GM19099 (cell line): Measurements from ENCODE around the gene ARPC1B.
A peak's percentile ranks its signal among the peaks of the same experiment; 100 is the strongest.

Source experiments
- POLR2A ChIP-seq: IDR thresholded peaks from 3 replicates; pipeline ENCODE4 v1.6.1; 2011; ENCODE audit warnings: low read depth; ENCODE audit not compliant: insufficient read length; ENCODE audit errors: extremely low read depth

Gene ARPC1B

DNA sequence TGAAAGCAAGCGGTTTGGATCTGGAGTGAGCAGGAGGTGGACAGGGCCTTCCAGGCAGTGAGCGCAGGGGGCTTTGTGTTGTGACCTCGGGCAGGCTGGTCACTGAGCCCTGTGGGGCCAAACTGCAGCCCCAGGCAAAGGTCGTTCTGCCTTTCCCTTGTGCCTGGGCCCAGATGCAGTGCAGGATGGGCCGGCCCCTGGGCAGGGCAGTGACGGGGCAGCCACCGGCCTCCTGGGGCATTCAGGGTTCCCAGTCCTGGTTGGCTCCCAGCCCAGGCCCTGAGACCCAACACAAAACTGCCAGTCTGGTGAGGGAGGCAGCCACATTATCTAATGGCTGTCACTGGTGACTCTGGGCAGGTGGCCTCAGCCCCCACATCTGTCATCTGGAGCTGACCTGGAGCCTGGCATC is 7.1 kb downstream of the ARPC1B start:
- no peak for TF ChIP-seq POLR2A

DNA sequence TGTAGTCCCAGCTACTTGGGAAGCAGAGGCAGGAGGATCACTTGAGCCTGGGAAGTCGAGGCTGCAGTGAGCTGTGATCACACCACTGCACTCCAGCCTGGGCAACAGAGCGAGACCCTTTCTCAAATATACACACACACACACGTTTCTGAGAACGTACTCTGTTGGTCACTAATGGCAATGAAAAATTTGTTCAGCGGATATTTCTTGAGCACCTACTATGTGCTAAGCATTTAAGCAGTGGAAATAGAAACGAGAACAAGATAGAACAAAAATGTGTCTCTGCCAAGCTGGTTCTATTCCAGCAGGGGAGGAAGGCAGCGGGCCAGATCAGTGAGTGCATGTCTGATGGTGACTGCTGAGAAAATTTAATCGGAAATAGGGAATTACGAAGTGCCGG is 8.7 kb downstream of the ARPC1B start:
- TF ChIP-seq POLR2A: no peak

DNA sequence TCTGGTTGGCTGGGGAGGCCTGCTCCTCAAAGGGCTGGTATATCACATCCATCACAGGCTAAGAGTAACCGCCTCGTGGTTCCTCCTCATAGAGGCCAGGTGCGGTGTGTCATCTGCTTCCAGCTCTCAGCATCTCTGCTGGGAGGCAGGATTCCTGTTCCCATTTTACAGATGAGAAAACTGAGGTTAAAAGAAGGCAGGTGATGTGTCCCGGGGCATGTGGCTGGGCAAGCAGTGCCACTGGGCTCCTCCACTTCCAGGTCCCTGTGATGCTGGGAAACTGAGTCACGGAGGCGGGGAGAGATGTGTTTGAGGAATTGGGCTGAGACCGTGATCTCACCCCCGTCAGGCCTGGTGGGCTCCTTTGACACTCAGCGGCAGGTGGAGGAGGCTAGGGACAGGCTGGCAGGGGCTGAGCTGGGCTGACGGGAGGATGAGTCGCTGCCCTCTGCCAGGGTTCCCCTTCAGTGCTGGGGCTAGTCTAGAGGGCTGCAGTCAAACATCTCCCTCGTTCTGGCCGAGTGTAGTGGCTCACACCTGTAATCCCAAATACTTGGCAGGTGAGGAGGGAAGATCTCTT is 9.4 kb downstream of the ARPC1B start:
- TF ChIP-seq POLR2A: no peak

DNA sequence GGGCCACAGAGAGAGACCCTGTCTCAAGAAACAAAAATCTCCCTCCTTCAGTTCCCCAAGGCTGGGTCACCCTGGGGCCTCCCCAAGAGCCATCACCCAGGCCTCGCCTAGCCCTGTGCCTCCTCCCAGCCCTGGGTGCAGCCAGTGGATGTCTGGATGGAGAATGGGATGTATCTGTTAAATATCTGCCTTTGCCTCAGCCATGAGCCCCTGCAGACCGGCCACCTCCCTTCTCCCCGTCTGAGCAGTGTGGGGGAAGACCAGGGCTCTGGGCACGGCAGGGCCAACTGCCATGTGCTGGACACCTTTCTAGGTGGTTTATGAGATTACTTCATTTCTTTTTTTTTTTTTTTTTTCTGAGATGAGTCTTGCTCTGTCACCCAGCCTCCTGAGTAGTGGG is 10.0 kb downstream of the ARPC1B start:
- TF ChIP-seq POLR2A: no peak

DNA sequence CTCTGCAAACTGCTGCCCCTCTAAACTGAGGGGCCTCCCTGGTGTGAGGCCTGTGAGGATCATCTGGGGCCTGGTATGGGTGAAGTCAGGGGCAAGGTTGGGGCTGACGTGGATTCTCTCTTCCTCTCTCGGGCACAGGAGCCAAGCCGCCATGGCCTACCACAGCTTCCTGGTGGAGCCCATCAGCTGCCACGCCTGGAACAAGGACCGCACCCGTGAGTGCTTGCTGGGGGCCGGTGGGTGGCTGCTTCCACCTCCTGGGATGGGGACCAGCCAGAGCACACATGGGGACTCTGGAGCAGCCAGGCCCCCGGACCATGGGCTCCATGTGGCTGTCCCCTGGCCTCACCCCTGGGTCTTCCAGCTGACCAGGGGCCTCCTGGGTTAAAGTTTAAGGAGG is 11.0 kb downstream of the ARPC1B start:
- TF ChIP-seq POLR2A: no peak

DNA sequence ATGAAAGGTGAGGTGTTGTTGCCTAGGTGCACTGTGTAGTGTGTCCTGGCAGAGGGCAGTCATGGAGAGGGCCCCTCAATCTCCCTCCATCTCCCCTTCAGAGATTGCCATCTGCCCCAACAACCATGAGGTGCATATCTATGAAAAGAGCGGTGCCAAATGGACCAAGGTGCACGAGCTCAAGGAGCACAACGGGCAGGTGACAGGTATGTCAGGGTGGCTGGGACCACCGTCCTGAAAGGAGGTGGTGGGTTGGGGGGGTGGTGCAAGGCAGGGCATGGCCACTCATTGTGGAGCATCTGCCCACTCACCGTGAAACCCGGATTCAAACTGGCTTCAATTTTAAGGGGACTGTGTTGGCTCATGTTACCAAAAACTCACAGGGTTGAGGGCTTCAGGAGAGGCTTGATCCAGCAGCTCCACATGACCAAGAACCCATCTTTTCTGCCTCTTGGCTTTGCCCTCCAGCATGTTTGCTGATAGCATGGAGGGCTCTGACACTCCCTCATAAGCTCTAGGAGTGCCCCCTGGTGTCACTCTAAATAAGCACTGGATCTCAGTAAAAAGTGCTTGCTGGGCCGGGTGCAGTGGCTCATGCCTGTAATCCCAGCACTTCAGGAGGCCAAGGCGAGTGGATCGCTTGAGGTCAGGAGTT is 12.2 kb downstream of the ARPC1B start:
- TF ChIP-seq POLR2A: no peak

- no peak for TF ChIP-seq POLR2A
These were observed 13.4 kb downstream of the ARPC1B start for GRCh38 chr7:99387912-99388311.

GRCh38 chr7:99389772-99390171 is 15.2 kb downstream of the ARPC1B start:
- no peak for TF ChIP-seq POLR2A

DNA sequence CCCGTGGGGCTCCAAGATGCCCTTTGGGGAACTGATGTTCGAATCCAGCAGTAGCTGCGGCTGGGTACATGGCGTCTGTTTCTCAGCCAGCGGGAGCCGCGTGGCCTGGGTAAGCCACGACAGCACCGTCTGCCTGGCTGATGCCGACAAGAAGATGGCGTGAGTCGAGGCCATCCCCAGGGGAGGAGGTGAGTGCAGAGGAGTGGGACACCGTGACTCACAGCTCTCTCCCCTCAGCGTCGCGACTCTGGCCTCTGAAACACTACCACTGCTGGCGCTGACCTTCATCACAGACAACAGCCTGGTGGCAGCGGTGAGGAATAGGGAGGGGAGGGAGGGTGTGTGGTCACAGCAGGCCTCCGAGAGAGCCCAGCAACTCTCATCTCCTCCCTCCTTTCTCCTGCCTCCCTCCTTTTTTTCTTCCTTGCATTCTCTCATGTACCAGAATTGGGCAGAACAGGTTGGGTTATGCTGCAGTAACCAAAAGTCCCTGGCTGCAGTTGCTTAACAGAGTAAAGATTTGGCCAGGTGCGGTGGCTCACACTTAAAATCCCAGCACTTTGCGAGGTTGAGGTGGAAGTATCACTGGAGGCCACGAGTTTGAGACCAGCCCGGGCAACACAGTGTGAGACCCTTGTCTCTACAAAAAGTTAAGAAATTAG is 16.5 kb downstream of the ARPC1B start:
- no peak for TF ChIP-seq POLR2A

GRCh38 chr7:99392046-99392445 is 17.5 kb downstream of the ARPC1B start:
- no peak for TF ChIP-seq POLR2A

DNA sequence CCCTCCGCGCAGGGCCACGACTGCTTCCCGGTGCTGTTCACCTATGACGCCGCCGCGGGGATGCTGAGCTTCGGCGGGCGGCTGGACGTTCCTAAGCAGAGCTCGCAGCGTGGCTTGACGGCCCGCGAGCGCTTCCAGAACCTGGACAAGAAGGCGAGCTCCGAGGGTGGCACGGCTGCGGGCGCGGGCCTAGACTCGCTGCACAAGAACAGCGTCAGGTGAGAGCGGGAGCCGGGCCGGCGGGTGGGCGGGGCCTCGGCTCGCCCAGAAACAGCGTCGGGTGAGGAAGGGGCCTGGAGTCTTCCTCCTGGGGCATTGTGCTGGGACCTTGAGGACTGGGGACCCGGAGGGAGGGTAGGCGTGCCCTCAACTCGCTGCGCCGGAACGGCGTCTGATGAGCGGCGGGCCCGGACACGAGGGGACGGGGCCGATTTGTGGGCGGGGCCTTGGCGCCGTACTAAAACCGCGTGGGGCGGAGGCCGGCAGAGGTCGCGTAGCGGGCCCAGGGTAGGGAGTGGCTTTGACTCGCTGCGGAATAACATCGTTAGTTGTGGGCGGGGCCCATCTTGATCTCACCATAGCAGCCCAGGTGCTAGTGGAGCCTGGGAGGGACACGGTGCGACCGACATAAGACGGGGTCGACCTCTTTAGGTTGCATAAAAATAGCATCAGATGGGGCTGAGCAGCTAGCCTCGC is 18.3 kb downstream of the ARPC1B start:
- TF ChIP-seq POLR2A: peak; percentile 22

- TF ChIP-seq POLR2A: no peak
These were observed 19.0 kb downstream of the ARPC1B start for GRCh38 chr7:99393355-99394187.

GRCh38 chr7:99394188-99394502 is 19.6 kb downstream of the ARPC1B start:
- no peak for TF ChIP-seq POLR2A

DNA sequence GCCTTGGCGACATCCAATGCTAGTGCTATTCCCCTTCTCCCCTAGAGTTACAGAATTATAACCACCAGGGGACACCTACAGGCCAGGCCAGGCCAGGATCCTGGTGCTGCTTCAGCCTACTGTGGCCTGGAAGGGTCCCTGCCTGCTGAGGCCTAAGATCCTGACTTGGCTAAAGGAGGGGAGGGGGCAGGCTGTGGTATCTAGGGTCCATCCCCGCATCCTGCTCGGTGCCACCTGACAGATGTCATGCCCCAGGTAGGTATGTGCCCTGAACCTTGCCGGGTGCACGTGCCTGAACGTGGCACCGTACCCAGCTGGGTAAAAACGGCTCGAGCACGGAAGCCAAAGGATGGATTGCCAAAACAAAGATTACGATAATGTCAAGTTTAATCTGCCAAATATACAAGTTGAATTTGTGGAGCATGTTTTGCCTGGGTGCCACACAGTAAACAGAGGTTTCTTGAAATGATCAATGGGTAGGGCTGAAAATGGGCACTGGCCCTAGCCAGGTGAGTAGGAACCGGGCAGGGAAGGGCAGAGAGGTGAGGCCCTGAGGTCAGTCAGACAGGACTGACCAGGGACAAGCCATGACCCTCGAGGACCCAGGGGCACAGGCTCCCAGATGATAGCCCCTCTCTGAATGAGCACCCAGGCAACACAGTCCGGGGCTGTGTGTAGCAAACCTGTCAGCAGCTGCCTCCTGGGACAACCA is 21.2 kb downstream of the ARPC1B start:
- no peak for TF ChIP-seq POLR2A
